ENCODE data around the gene CCL26.
"Not testable (repeated sequence)": the region's sequence is repeated elsewhere in the genome, so short reads cannot be mapped to it uniquely, and the experiment has no call there.

The CCL26 gene

GRCh38 chr7:75771224-75771623, 787 bp downstream of the CCL26 start:
- Histone ChIP-seq H3K4me3 (no peak overlapping the region), H3K36me3 (no peaks in the 10 kb centered on the region), H3K9me3 (no peaks in the 10 kb centered on the region), H3K27ac (no peak overlapping the region), H3K27me3 (peaks cover 0 to 4% of the 10 kb centered on the region in 2 donors), H3K4me1 (peaks cover 0 to 5% (median 0%) of the 10 kb centered on the region in 4 donors)
- intact Hi-C loops (cut with DNase I; ENCODE audit: low total_unique reads): no loop called here
- no peak for TF ChIP-seq CTCF (IDR thresholded peaks at IDR 0.05)
- no peak for DNase-seq

GRCh38 chr7:75762350-75762917, 9.6 kb downstream of the CCL26 start:
- Histone ChIP-seq H3K27me3 (no peaks in the 10 kb centered on the region), H3K27ac (no peak overlapping the region), H3K9me3 (no peaks in the 10 kb centered on the region), H3K4me3 (no peak overlapping the region), H3K4me1 (no peaks in the 10 kb centered on the region), H3K36me3 (no peaks in the 10 kb centered on the region)
- TF ChIP-seq CTCF (IDR thresholded peaks at IDR 0.05): peak; percentile 74 to 84
- no peak for DNase-seq
- intact Hi-C loops (cut with DNase I; ENCODE audit: low total_unique reads): no loop called here

- H3K27ac ChIP-seq; H3K27me3 ChIP-seq; H3K36me3 ChIP-seq; H3K4me3 ChIP-seq; H3K4me1 ChIP-seq; DNase-seq; H3K9me3 ChIP-seq; intact Hi-C loops (cut with DNase I; ENCODE audit: low total_unique reads): not testable (repeated sequence)
Measured at GRCh38 chr7:75761801-75762200, 10.2 kb downstream of the CCL26 start.

GRCh38 chr7:75758491-75758890, 13.5 kb downstream of the CCL26 start:
- H3K27me3 ChIP-seq: no peaks in the 10 kb centered on the region
- no peak overlapping the region for H3K4me3 ChIP-seq
- H3K36me3 ChIP-seq: no peaks in the 10 kb centered on the region
- no peak for TF ChIP-seq CTCF (IDR thresholded peaks at IDR 0.05)
- peaks cover 0 to 2% (median 0%) of the 10 kb centered on the region in 4 donors for H3K4me1 ChIP-seq
- H3K9me3 ChIP-seq: no peaks in the 10 kb centered on the region
- DNase-seq: no peak
- intact Hi-C loops (cut with DNase I; ENCODE audit: low total_unique reads): loop anchor here (10.0 kb wide), 1 partner anchor 154 kb away; no protein-coding TSS in a partner anchor
- H3K27ac ChIP-seq: no peak overlapping the region

- intact Hi-C loops (cut with DNase I; ENCODE audit: low total_unique reads): loop anchor here (10.0 kb wide), 1 partner anchor 153 kb away; no protein-coding TSS in a partner anchor
- Histone ChIP-seq H3K4me1 (peaks cover 0 to 8% (median 5%) of the 10 kb centered on the region in 4 donors), H3K4me3 (no peak overlapping the region), H3K27me3 (no peaks in the 10 kb centered on the region), H3K27ac (no peak overlapping the region), H3K36me3 (no peaks in the 10 kb centered on the region), H3K9me3 (no peaks in the 10 kb centered on the region)
- no peak for TF ChIP-seq CTCF (IDR thresholded peaks at IDR 0.05)
- DNase-seq: no peak
Measured at GRCh38 chr7:75757860-75758259, 14.2 kb downstream of the CCL26 start.

- Histone ChIP-seq H3K4me1 (peaks cover 0 to 13% (median 5%) of the 10 kb centered on the region in 4 donors), H3K27ac (no peak overlapping the region), H3K4me3 (no peak overlapping the region), H3K9me3 (no peaks in the 10 kb centered on the region), H3K27me3 (no peaks in the 10 kb centered on the region), H3K36me3 (no peaks in the 10 kb centered on the region)
- peak; percentile 27 to 32 for TF ChIP-seq CTCF (IDR thresholded peaks at IDR 0.05)
- intact Hi-C loops (cut with DNase I; ENCODE audit: low total_unique reads): loop anchor here (10.0 kb wide), 1 partner anchor 152 kb away; no protein-coding TSS in a partner anchor
- DNase-seq: no peak
Measured at GRCh38 chr7:75756991-75757676, 14.9 kb downstream of the CCL26 start.

All from tibial artery (tissue), 4 donors.